ENCODE measurements around the gene KRT75. TPM values are rescaled to one million over a fixed set of nuclear protein-coding genes. Genes with fewer than 3 reads are reported as not detected.
"Not testable (repeated sequence)": the region's sequence is repeated elsewhere in the genome, so short reads cannot be mapped to it uniquely, and the experiment has no call there.

Gene KRT75
- polyA plus RNA-seq, 4 donors = not detected

- no peak for DNase-seq (ENCODE audit: low read depth in 4 of 4, low spot score in 2 of 4)
These were observed 15.5 kb downstream of the KRT75 start for GRCh38 chr12:52418576-52419110.

- DNase-seq (ENCODE audit: low read depth in 4 of 4, low spot score in 2 of 4) = no peak
These were observed 16.4 kb downstream of the KRT75 start for GRCh38 chr12:52417740-52418139.

GRCh38 chr12:52416795-52417194, 17.4 kb downstream of the KRT75 start:
- DNase-seq (ENCODE audit: low read depth in 4 of 4, low spot score in 2 of 4) = no peak

GRCh38 chr12:52415870-52416750, 18.1 kb downstream of the KRT75 start:
- peak; percentile 17 to 51 (median 32) for DNase-seq (ENCODE audit: low read depth in 4 of 4, low spot score in 2 of 4)

- DNase-seq (ENCODE audit: low read depth in 4 of 4, low spot score in 2 of 4) = no peak
These were observed 19.2 kb downstream of the KRT75 start for GRCh38 chr12:52414936-52415335.

- DNase-seq (ENCODE audit: low read depth in 4 of 4, low spot score in 2 of 4) = no peak
These were observed 20.3 kb downstream of the KRT75 start for GRCh38 chr12:52413782-52414345.

GRCh38 chr12:52413202-52413601, 21.0 kb downstream of the KRT75 start:
- DNase-seq (ENCODE audit: low read depth in 4 of 4, low spot score in 2 of 4) = no peak

GRCh38 chr12:52411815-52412214, 22.4 kb downstream of the KRT75 start:
- DNase-seq (ENCODE audit: low read depth in 4 of 4, low spot score in 2 of 4) = no peak

- not testable (repeated sequence) for DNase-seq (ENCODE audit: low read depth in 4 of 4, low spot score in 2 of 4)
These were observed 23.5 kb downstream of the KRT75 start for GRCh38 chr12:52410589-52411248.

GRCh38 chr12:52407918-52408317, 26.3 kb downstream of the KRT75 start:
- DNase-seq (ENCODE audit: low read depth in 4 of 4, low spot score in 2 of 4) = no peak

GRCh38 chr12:52405922-52406385, 28.2 kb downstream of the KRT75 start, which contains the start of gene KRT82:
TSS of gene KRT82 (minus strand) at chr12:52406335. CDS start at chr12:52406277, 58 bp downstream.
- DNase-seq (ENCODE audit: low read depth in 4 of 4, low spot score in 2 of 4) = no peak

GRCh38 chr12:52404951-52405350, 29.2 kb downstream of the KRT75 start:
- DNase-seq (ENCODE audit: low read depth in 4 of 4, low spot score in 2 of 4) = no peak

- DNase-seq (ENCODE audit: low read depth in 4 of 4, low spot score in 2 of 4) = no peak
These were observed 30.6 kb downstream of the KRT75 start for GRCh38 chr12:52403561-52403960.

- DNase-seq (ENCODE audit: low read depth in 4 of 4, low spot score in 2 of 4) = no peak
These were observed 31.2 kb downstream of the KRT75 start for GRCh38 chr12:52402873-52403540.

GRCh38 chr12:52402377-52402776, 31.8 kb downstream of the KRT75 start:
- no peak for DNase-seq (ENCODE audit: low read depth in 4 of 4, low spot score in 2 of 4)

- no peak for DNase-seq (ENCODE audit: low read depth in 4 of 4, low spot score in 2 of 4)
These were observed 32.2 kb downstream of the KRT75 start for GRCh38 chr12:52401926-52402325.

- DNase-seq (ENCODE audit: low read depth in 4 of 4, low spot score in 2 of 4) = no peak
These were observed 32.6 kb downstream of the KRT75 start for GRCh38 chr12:52401526-52401925.

- DNase-seq (ENCODE audit: low read depth in 4 of 4, low spot score in 2 of 4) = no peak
These were observed 33.3 kb downstream of the KRT75 start for GRCh38 chr12:52400906-52401305.

- no peak for DNase-seq (ENCODE audit: low read depth in 4 of 4, low spot score in 2 of 4)
These were observed 34.4 kb downstream of the KRT75 start for GRCh38 chr12:52399756-52400155.

GRCh38 chr12:52398176-52398575, 36.0 kb downstream of the KRT75 start:
- DNase-seq (ENCODE audit: low read depth in 4 of 4, low spot score in 2 of 4) = no peak

- no peak for DNase-seq (ENCODE audit: low read depth in 4 of 4, low spot score in 2 of 4)
These were observed 37.5 kb downstream of the KRT75 start for GRCh38 chr12:52396656-52397055.
